ENCODE data around the gene PTMS.

DNA sequence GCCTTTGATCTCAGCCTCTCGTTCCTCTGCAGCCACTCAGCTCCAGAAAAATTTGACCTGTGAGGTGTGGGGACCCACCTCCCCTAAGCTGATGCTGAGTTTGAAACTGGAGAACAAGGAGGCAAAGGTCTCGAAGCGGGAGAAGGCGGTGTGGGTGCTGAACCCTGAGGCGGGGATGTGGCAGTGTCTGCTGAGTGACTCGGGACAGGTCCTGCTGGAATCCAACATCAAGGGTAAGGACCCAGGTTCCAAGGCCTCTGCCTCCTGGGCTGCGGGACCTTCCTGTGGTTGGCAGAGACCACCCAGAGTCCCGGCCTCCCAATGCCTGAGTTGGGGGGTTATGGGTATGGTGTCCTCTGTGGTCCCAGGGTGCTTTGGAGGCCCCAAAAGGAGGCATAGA lies 50.9 kb downstream of the PTMS start:
- TF ChIP-seq, protein P1, sequence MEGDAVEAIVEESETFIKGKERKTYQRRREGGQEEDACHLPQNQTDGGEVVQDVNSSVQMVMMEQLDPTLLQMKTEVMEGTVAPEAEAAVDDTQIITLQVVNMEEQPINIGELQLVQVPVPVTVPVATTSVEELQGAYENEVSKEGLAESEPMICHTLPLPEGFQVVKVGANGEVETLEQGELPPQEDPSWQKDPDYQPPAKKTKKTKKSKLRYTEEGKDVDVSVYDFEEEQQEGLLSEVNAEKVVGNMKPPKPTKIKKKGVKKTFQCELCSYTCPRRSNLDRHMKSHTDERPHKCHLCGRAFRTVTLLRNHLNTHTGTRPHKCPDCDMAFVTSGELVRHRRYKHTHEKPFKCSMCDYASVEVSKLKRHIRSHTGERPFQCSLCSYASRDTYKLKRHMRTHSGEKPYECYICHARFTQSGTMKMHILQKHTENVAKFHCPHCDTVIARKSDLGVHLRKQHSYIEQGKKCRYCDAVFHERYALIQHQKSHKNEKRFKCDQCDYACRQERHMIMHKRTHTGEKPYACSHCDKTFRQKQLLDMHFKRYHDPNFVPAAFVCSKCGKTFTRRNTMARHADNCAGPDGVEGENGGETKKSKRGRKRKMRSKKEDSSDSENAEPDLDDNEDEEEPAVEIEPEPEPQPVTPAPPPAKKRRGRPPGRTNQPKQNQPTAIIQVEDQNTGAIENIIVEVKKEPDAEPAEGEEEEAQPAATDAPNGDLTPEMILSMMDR (IDR thresholded peaks at IDR 0.05), result no peak
- no peak for TF ChIP-seq POLR2A (IDR thresholded peaks at IDR 0.05)
